ENCODE measurements around the gene RBPMS2.

The RBPMS2 gene

GRCh38 chr15:64782751-64783150 is 7.4 kb upstream of the RBPMS2 start:
- no peak for DNase-seq

DNA sequence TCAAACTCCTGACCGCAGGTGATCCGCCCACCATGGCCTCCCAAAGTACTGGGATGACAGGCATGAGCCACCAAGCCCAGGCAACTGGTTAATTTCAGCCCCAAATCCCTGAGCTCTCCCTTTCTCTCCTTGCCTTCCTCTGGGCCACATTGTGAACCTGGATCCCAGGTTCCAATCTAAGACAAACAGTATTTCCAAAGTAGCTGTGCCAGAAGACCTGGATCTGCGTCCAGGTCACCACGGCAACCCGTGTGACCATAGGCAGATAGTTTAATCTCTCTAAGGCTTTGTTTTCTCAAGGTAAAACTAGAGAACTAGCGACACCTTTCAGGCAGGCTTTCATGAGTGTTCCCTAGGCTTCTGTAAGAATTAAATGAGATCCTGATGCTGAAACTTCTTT is 5.9 kb upstream of the RBPMS2 start:
- no peak for DNase-seq

DNA sequence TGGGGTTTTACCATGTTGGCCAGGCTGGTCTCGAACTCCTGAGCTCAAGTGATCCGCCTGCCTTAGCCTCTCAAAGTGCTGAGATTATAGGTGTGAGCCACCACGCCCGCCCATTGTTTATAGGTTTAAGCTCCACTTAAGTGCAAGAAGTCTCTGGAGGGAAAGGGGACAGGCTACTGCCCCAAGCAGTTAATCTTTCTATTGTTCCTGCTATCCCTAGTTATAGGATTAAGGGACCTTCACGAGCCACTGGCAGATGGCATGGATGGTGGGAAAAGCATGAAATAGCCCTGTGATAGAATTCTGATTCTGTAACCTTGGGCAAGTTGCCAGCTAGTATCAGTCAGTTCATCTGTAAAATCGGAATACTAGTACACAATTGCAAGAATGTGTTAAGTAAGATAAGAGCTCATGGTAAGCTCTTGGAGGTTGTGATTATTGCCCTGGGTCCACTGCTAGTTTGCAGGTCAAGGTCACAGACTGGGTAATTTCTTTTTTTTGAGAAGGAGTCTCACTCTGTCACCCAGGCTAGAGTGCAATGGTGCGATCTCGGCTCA is 5.3 kb upstream of the RBPMS2 start:
- no peak for DNase-seq

GRCh38 chr15:64779630-64780029 is 4.2 kb upstream of the RBPMS2 start:
- DNase-seq = no peak

DNA sequence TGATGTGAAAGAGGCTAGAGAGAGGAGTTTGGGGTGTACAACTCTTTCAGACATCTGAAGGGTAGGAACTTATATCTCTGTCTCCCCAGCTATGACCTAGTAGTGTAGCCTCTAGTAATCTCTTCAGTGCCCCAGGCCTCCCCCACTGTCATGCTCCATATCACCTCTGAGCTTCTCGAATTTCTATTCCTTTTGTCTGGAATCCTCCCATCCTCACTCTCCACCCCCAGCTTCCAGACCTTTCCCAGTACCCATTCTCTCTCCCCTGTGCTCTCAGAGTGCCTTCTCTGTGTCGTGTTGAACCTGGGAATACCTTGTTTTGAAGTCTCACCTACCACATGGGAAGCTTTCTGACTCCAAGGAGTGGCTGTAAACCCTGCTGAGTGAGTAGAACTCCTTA is 3.6 kb upstream of the RBPMS2 start:
- DNase-seq = no peak

DNA sequence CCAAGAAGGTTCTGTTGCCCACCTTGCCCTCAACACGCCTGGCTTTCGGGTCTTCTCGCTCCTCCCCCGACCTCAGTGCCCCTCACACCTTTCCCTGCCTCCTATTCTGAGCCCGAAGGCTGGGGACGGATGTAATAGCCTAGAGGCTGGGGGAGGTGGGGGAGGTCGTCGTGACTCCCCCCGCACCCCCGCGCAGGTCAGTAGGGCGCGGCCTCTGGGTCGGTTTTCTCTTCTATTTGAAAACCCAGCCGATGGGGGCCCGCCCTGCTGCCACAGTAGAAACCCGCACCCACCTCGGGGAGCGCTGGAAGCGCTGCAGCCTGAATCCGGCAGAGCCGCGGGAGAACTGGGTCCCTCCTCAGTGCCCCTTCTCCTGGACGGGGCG is 1.0 kb upstream of the RBPMS2 start:
- no peak for DNase-seq

DNA sequence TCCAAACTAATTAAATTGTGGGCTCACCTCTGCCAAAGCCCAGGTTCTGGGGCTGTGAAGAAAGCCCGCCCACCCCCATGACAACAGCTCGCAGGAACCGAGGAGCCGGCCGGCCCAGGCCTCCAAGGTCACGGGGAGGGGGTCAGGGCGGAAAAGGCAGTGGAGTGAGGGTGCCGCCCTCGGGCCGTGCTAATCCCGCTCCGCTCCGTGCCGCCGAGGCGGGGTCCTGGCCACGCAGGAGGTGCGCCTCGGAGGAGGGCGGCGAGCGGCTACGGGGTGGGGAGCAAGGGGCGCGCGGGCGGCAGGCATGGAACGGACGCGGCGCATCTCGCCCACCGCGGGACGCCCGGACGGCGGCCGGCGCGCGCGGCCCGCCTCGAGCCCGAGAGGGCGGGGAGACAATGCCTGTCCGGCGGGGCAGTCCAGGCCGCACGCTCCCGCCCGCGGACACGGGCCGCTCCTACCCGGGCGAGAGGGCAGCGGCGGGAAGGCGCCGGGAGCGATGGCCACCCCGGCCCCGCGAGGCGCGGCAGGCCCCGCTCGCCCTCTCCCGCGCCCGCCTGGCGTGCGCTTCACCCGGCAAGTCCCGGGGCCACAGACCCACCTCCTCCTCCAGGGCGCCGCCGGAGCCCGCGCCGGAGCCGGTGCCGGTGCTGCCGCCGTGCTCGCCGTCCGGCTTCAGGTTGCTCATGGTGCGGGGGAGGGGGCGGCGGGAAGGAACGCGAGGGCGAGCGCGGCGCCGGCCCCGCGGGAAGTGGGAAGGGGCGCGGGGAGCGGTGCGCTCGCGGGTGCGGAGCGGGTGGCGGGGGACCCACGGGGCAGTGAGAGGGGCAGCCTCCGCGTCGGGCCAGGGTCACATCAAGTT is 528 bp downstream of the RBPMS2 start:
- DNase-seq = no peak

DNA sequence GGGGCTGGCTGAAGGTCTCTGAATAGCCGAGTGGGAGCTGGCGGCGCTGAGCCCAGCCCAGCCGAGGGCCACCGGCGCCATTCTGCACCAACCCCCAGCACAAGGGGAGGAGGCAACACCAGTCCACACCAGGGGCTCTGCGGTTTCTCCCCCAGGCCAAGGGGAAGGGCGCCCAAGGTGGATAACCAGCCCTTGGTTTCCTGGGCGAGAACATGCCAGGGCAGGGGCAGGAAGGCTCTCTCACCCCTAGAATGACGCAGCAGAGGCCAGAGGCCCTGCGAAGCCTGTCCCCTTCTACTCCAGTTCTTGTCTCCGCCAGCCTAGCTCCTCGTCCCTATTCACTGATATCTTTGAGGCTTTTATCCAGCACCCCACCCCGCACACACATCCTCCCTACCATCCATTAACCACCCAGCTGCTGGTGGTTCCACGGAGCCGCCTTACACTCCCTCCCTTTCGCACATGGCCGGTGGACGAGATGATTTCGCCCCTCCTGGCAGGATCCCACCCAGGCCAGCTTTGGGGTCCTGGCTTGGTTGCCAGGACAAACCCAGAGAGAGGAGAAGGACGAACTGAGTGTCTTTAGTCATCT is 1.3 kb downstream of the RBPMS2 start:
- no peak for DNase-seq

GRCh38 chr15:64773606-64774005 is 1.8 kb downstream of the RBPMS2 start:
- no peak for DNase-seq

DNA sequence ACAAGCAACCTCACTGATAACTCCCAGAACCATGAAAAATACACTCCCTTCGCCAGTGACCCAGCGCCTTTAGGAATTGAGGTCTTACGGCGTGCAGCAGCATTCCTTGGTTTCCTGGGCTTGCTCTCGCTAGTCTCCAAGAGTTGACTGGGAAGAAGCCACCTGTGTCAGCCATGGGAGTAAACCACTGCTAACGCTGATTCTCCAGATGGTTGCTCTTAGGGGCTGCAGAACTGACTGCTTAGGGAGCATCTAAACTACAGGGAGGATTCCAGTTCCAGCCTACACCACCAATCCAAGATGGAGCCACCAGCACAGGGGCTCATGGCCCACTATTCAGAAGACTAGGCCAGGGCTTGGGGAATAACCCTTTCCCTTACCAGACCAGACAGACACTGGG is 2.4 kb downstream of the RBPMS2 start:
- DNase-seq = no peak

- no peak for DNase-seq
These were observed 2.9 kb downstream of the RBPMS2 start for GRCh38 chr15:64772488-64772887.

- DNase-seq = no peak
These were observed 4.8 kb downstream of the RBPMS2 start for GRCh38 chr15:64770626-64771025.

DNA sequence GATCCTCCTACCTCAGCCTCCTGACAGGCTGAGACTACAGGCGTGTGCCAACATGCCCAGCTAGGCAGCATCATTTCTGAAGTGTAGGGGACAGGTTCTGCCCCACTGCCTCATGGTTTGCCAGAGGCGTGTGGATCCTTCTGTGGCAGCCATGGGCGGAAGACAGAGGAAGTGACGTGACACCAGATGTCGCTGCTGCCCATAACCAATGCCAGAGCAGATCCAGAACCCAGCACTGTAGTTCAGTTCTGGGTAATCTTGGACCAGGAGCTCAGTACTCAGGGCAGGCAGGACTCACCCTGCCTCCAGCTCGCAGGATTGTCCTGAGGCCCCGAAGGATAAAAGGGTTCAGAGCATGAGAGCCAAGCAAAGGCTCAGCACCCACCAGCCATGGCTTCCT is 8.2 kb downstream of the RBPMS2 start:
- no peak for DNase-seq

GRCh38 chr15:64766058-64766457 is 9.3 kb downstream of the RBPMS2 start:
- DNase-seq = no peak

- DNase-seq = no peak
These were observed 11.5 kb downstream of the RBPMS2 start for GRCh38 chr15:64763874-64764273.

GRCh38 chr15:64763462-64763861 is 11.9 kb downstream of the RBPMS2 start:
- DNase-seq = no peak

GRCh38 chr15:64763021-64763420 is 12.4 kb downstream of the RBPMS2 start:
- no peak for DNase-seq

DNA sequence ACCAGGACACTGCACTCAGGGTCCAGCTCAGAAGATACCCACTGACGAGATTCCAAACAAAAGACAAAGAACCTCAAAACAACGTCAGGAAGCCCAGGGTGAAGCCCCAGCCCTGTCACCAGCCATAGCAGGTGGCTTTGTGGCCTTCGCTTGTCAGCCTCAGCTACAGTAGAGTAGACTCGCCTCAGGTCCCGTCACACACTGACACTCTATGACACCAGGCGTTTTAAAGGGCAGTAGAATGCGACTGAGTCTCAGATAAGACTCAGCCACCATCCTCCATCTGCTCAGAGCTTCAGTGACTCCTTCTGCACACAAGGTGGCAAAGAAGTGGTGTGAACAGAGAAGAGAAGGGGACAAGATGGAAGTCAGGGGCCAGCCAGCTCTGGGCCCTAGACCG is 12.8 kb downstream of the RBPMS2 start:
- DNase-seq = no peak

GRCh38 chr15:64761156-64761555 is 14.2 kb downstream of the RBPMS2 start:
- DNase-seq = no peak

- DNase-seq = no peak
These were observed 15.3 kb downstream of the RBPMS2 start for GRCh38 chr15:64760056-64760455.

- no peak for DNase-seq
These were observed 19.9 kb downstream of the RBPMS2 start for GRCh38 chr15:64755427-64755940.

DNA sequence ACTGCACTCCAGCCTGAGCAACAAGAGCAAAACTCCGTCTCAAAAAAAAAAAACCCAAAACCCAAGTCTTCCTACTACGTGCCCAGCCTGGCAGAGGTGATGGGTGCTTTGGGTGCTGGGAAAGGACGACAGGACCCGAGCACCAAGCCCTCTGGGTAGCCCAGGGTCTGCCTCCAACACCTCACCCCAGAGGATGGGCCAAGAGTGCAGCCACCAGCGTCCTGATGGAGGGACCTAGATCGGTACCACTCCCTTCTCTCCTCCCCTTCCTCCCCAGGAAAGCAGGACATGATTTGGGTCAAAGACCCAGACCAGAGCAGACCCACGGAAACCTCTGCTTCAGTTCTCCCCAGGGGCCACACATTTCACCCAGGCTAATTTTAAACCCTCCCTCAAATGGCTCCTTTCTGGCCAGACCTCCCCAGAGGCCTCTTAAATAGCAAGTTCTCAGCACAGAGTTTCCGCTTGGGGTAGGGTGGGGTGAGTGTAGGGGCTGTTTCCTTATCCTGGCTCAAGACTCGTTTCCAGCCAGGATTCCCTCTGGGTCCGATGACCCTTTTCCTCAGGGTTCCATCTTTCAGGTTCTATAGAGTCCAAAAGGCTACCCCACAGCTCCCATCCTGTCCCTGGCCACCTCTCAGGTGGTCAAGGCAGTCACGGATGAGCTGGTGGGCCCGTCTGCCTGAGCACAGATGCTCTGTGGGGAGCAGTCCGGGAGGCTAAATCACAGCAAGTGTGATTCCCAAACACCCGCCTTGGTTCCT is 20.5 kb downstream of the RBPMS2 start:
- DNase-seq = no peak

DNA sequence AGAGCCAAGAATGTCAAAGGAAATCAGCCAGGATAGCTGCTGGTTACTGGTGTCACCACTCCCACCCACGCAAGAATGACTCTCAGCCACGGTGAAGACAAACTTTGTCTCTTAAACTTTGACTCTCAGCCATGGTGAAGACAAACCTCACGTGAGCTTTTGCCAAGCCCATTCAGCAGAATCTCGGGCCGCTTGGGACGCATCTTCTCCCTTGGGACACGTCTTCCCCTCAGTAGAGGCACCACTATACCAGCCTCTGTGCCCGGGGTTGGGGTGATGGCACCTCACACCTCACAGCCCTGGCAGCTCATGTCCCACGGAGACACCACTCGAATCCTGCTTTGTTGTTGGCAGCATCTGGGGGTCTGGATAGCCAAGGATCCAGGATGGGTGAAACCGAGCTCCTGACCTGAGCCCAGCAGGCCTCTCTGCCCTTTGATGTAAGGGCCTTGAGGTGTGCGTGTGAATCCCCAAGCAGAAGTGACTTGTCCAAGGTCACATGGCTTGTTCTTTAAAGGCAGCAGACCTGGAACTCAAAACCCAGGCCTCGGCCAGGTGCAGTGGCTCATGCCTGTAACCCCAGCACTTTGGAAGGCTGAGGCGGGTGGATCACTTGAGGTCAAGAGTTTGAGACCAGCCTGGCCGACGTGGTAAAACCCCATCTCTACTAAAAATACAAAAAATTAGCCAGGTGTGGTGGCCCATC is 21.8 kb downstream of the RBPMS2 start:
- DNase-seq = no peak

All from T-helper 9 cell (primary cell).